HG03575 (cell line): Measurements from ENCODE around the gene UBFD1.
"Not testable (repeated sequence)": the region's sequence is repeated elsewhere in the genome, so short reads cannot be mapped to it uniquely, and the experiment has no call there.

ENCODE experiments used
- ATAC-seq: cut with Tn5 transposase; IDR thresholded peaks from one replicate; pipeline ENCODE4 v1.9.1; 2021; ENCODE audit not compliant: unreplicated experiment, insufficient number of reproducible peaks, low FRiP score; ENCODE audit errors: extremely low read depth

UBFD1 gene

GRCh38 chr16:23562505-23562904 lies 5.0 kb downstream of the UBFD1 start:
- no peak for ATAC-seq

- no peak for ATAC-seq
These were observed 5.7 kb downstream of the UBFD1 start for GRCh38 chr16:23563186-23563585.

DNA sequence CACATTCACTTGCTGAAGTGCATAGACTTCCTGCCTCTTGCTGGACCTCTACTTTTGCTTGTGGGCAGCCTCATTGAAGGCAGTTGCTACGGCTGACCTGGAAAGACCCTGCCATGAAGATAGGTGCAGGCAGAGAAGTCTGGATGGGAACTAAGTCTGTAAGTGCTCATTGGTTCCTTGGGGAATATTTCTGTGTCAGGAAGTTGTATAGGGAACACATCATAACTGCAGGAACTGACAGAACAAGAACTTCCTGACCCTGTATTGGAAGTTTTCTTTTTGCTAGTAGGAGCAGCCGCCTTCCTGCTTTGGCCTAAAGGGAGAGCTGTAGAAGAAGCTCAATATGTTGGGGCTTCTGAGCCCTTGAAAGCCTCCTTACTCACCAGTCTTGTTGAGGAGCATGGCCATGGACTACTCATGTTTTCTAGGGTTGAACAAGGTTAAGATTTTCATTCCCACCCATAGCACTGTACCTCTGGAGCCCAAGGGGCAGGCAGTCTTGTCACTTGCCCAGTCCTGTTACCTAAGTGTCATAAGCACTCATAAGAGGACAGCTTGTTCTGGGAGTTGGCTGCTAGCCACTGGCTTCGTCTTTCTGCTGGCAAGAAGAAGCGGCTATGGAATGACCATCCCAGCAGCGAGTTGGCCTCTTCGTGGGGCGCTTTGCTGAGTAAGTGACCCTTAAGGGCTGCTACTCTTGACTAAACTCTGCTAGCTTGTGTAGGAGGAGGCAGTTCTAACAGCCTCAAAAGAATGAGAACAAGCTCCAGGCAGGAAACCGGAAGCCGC lies 7.2 kb downstream of the UBFD1 start:
- no peak for ATAC-seq

DNA sequence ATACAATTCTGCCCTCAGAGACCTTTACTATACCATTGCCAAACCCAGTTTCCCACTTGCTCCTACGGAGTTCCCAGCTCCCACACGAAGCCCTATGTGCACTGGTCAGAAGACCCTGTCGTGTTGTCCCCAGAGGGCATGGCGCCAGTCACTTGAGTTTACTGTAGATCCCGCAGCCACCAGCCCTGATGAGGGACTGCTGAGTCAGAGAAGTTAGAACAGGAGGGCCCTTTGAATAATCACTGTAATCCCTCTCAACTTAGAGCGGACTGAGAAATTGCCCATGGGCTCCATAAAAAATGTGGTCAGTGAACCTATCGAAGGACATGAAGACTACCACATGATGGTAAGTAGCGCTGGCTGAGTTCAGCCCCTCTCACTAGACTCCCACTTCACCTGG lies 9.2 kb downstream of the UBFD1 start:
- ATAC-seq = no peak

GRCh38 chr16:23567602-23568001 lies 10.1 kb downstream of the UBFD1 start:
- ATAC-seq = no peak

GRCh38 chr16:23570992-23571632 lies 13.6 kb downstream of the UBFD1 start:
- no peak for ATAC-seq

GRCh38 chr16:23571895-23572294 lies 14.4 kb downstream of the UBFD1 start:
- no peak for ATAC-seq

GRCh38 chr16:23572394-23572793 lies 14.9 kb downstream of the UBFD1 start:
- no peak for ATAC-seq

- no peak for ATAC-seq
These were observed 16.3 kb downstream of the UBFD1 start for GRCh38 chr16:23573817-23574216.

- no peak for ATAC-seq
These were observed 18.3 kb downstream of the UBFD1 start for GRCh38 chr16:23575834-23576233.

GRCh38 chr16:23577493-23577892 lies 20.0 kb downstream of the UBFD1 start:
- no peak for ATAC-seq

- ATAC-seq = no peak
These were observed 20.7 kb downstream of the UBFD1 start for GRCh38 chr16:23578101-23578830.

- no peak for ATAC-seq
These were observed 21.8 kb downstream of the UBFD1 start for GRCh38 chr16:23579371-23579770.

DNA sequence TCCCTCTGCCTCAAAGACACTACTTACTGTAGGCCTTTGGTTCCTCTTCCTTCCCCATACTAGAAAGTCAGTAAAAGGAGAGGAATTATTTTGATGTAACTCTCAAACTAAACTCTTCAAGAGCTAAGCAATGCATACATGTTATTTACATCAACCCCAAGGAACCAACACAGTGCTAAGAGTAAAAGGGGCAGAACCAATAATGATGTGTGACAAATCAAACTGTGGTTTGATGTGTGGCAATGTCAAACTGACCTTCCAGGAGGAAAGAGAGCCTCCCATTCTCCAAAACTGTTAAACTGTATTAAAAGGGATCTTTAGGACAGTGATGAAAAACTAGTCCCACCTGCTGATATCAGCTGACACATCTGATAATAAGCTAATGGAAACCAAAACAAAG lies 22.9 kb downstream of the UBFD1 start:
- ATAC-seq = no peak

- ATAC-seq = no peak
These were observed 24.2 kb downstream of the UBFD1 start for GRCh38 chr16:23581764-23582163.

GRCh38 chr16:23583271-23583670 lies 25.7 kb downstream of the UBFD1 start:
- ATAC-seq = not testable (repeated sequence)

- no peak for ATAC-seq
These were observed 26.9 kb downstream of the UBFD1 start for GRCh38 chr16:23584186-23585076.

- no peak for ATAC-seq
These were observed 30.2 kb downstream of the UBFD1 start for GRCh38 chr16:23587726-23588125.

DNA sequence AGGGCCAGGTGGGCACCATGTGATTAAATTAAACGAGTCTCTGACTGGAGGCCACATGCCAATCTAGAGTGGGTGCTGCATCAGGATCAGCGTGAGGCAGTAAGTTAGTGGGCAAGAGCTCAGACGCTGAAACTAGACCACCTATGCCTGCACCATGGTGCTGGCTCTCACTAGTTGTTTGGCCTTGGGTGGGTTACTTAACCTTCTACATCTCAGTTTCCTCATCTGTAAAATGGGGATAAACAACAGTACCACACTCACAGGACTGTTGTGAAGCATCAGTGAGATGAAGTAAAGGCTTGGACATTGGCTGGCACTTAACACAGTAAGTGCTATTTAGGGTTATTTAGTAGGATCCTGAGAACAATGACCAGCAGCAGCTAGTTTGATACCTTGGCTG lies 32.7 kb downstream of the UBFD1 start:
- no peak for ATAC-seq
